Sigmoid colon (tissue), 4 donors: ENCODE results near the gene PRDX6.

ENCODE experiments used
- EP300 ChIP-seq, 4 donors: sonication (generic); formaldehyde crosslinking; IDR thresholded peaks; one replicate each; pipeline ENCODE4 v1.6.1; 2017; ENCODE audit warnings: antibody characterized with exemption in 4 of 4
- POLR2A ChIP-seq, 2 donors: fragments of 450-650 bp; IDR thresholded peaks; one replicate each; pipeline ENCODE4 v1.6.1; 2016; ENCODE audit warnings: antibody characterized with exemption in 2 of 2, mild to moderate bottlenecking in 2 of 2, moderate library complexity in 2 of 2
- POLR2AphosphoS5 ChIP-seq, 4 donors: sonication (generic); formaldehyde crosslinking; IDR thresholded peaks; one replicate each; pipeline ENCODE4 v1.6.1; 2017; ENCODE audit warnings: antibody characterized with exemption in 4 of 4
- TF ChIP-seq, protein P1 (sequence below), 4 experiments: fragments of 450-650 bp in 3 of 4; fragments of 200-600 bp in 1 of 4; IDR thresholded peaks; one replicate each; pipeline ENCODE4 v1.5.1; 2016 to 2019; ENCODE audit warnings: antibody characterized with exemption in 4 of 4, mild to moderate bottlenecking in 3 of 4, moderate library complexity in 2 of 4

DNA sequence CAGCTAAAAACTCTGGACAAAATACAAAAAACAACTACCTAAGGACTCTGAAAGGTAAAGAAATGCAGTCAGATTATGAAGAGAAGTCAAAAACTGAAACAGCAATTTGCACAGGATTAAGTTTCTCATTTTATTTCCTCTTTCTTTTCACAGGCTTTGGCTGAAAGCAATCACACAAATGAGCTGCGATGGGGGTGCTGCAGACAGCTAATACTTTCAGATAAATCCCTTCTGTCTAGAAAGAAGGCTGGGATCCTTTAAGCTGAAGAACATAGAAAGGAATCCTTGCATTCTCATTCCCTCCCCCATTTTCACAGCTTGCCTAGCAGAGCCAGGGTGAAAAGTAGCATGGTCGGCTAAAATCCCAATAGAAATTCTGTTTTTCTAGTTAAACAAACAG, 32.0 kb upstream of the PRDX6 start:
- TF ChIP-seq, protein P1, sequence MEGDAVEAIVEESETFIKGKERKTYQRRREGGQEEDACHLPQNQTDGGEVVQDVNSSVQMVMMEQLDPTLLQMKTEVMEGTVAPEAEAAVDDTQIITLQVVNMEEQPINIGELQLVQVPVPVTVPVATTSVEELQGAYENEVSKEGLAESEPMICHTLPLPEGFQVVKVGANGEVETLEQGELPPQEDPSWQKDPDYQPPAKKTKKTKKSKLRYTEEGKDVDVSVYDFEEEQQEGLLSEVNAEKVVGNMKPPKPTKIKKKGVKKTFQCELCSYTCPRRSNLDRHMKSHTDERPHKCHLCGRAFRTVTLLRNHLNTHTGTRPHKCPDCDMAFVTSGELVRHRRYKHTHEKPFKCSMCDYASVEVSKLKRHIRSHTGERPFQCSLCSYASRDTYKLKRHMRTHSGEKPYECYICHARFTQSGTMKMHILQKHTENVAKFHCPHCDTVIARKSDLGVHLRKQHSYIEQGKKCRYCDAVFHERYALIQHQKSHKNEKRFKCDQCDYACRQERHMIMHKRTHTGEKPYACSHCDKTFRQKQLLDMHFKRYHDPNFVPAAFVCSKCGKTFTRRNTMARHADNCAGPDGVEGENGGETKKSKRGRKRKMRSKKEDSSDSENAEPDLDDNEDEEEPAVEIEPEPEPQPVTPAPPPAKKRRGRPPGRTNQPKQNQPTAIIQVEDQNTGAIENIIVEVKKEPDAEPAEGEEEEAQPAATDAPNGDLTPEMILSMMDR (IDR thresholded peaks at IDR 0.05), result no peak
- TF ChIP-seq POLR2A (IDR thresholded peaks at IDR 0.05) (no peak), POLR2AphosphoS5 (IDR thresholded peaks at IDR 0.05) (no peak), EP300 (IDR thresholded peaks at IDR 0.05) (no peak)
